ENCODE measurements around the gene WWOX.
"Not testable (repeated sequence)": the region's sequence is repeated elsewhere in the genome, so short reads cannot be mapped to it uniquely, and the experiment has no call there.

Gene WWOX

GRCh38 chr16:78505544-78506366, 406.3 kb downstream of the WWOX start:
- DNase-seq (ENCODE audit: insufficient read length, low spot score) (no peak), FAIRE-seq (no peak)

GRCh38 chr16:78506367-78507193, 407.1 kb downstream of the WWOX start:
- DNase-seq (ENCODE audit: insufficient read length, low spot score) = no peak
- no peak for FAIRE-seq

- FAIRE-seq (no peak), DNase-seq (ENCODE audit: insufficient read length, low spot score) (no peak)
Observed at GRCh38 chr16:78507576-78507975, 408.1 kb downstream of the WWOX start.

- DNase-seq (ENCODE audit: insufficient read length, low spot score) (no peak), FAIRE-seq (no peak)
Observed at GRCh38 chr16:78509965-78510364, 410.5 kb downstream of the WWOX start.

- DNase-seq (ENCODE audit: insufficient read length, low spot score) = no peak
- no peak for FAIRE-seq
Observed at GRCh38 chr16:78510496-78510895, 411.0 kb downstream of the WWOX start.

GRCh38 chr16:78513838-78514237, 414.4 kb downstream of the WWOX start:
- DNase-seq (ENCODE audit: insufficient read length, low spot score) = no peak
- no peak for FAIRE-seq

GRCh38 chr16:78514888-78515287, 415.4 kb downstream of the WWOX start:
- not testable (repeated sequence) for FAIRE-seq; DNase-seq (ENCODE audit: insufficient read length, low spot score)

GRCh38 chr16:78515421-78515820, 416.0 kb downstream of the WWOX start:
- FAIRE-seq (no peak), DNase-seq (ENCODE audit: insufficient read length, low spot score) (no peak)

- DNase-seq (ENCODE audit: insufficient read length, low spot score) = no peak
- FAIRE-seq = no peak
Observed at GRCh38 chr16:78516006-78516736, 416.7 kb downstream of the WWOX start.

- FAIRE-seq (no peak), DNase-seq (ENCODE audit: insufficient read length, low spot score) (no peak)
Observed at GRCh38 chr16:78519896-78520295, 420.4 kb downstream of the WWOX start.

GRCh38 chr16:78520470-78520869, 421.0 kb downstream of the WWOX start:
- FAIRE-seq (no peak), DNase-seq (ENCODE audit: insufficient read length, low spot score) (no peak)

GRCh38 chr16:78522327-78522726, 422.9 kb downstream of the WWOX start:
- DNase-seq (ENCODE audit: insufficient read length, low spot score) (no peak), FAIRE-seq (no peak)

GRCh38 chr16:78523212-78523985, 423.9 kb downstream of the WWOX start:
- DNase-seq (ENCODE audit: insufficient read length, low spot score) (no peak), FAIRE-seq (no peak)

- no peak for FAIRE-seq
Observed at GRCh38 chr16:78524066-78524595, 424.7 kb downstream of the WWOX start.

GRCh38 chr16:78528265-78528664, 428.8 kb downstream of the WWOX start:
- no peak for FAIRE-seq
- no peak for DNase-seq (ENCODE audit: insufficient read length, low spot score)

More at GRCh38 chr16:78524066-78524595, 424.7 kb downstream of the WWOX start:
- no peak for DNase-seq (ENCODE audit: insufficient read length, low spot score)

GRCh38 chr16:78529881-78530280, 430.4 kb downstream of the WWOX start:
- DNase-seq (ENCODE audit: insufficient read length, low spot score) (no peak), FAIRE-seq (no peak)

GRCh38 chr16:78530283-78530682, 430.8 kb downstream of the WWOX start:
- FAIRE-seq (no peak), DNase-seq (ENCODE audit: insufficient read length, low spot score) (no peak)

- DNase-seq (ENCODE audit: insufficient read length, low spot score) = no peak
- FAIRE-seq = no peak
Observed at GRCh38 chr16:78535098-78535497, 435.6 kb downstream of the WWOX start.

GRCh38 chr16:78537511-78537910, 438.1 kb downstream of the WWOX start:
- DNase-seq (ENCODE audit: insufficient read length, low spot score) (no peak), FAIRE-seq (no peak)

- DNase-seq (ENCODE audit: insufficient read length, low spot score) (no peak), FAIRE-seq (no peak)
Observed at GRCh38 chr16:78538292-78538691, 438.8 kb downstream of the WWOX start.

Data from HTR-8/SVneo (cell line).